ENCODE data around the gene TRPV3. TPM values are rescaled to one million over a fixed set of nuclear protein-coding genes. Genes with fewer than 3 reads are reported as not detected.
A peak's percentile ranks its signal among the peaks of the same experiment; 100 is the strongest.
"Not testable (repeated sequence)": the region's sequence is repeated elsewhere in the genome, so short reads cannot be mapped to it uniquely, and the experiment has no call there.

TRPV3 gene
- total RNA-seq, 2 experiments from 2014 or later: 0.25 to 0.56 TPM

GRCh38 chr17:3472137-3472536, 85.5 kb downstream of the TRPV3 start:
- no peak for TF ChIP-seq CTCF (IDR thresholded peaks at IDR 0.05)
- ChIA-PET POLR2A (no interaction called here), CTCF (no interaction called here)
- peaks cover 5% of the 10 kb centered on the region for H3K27me3 Mint-ChIP-seq
- ATAC-seq (ENCODE audit: poor library complexity) (no peak), DNase-seq (no peak)
- Histone ChIP-seq H3K27ac (ENCODE audit: low read depth in 1 of 2, low read length in 2 of 2) (no peak overlapping the region), H3K4me1 (ENCODE audit: insufficient read depth, low read length) (no peaks in the 10 kb centered on the region), H3K4me3 (ENCODE audit: low read length) (no peak overlapping the region), H3K27me3 (ENCODE audit: control insufficient read depth in 1 of 2, insufficient read depth in 2 of 2, low read length in 2 of 2) (peaks cover 0 to 4% of the 10 kb centered on the region in 2 experiments), H3K36me3 (ENCODE audit: insufficient read depth, low read length) (no peaks in the 10 kb centered on the region), H3K9me3 (ENCODE audit: control insufficient read depth in 1 of 2, insufficient read depth in 1 of 2, low read length in 2 of 2) (peaks cover 0 to 9% of the 10 kb centered on the region in 2 experiments)
- H3K4me3 Mint-ChIP-seq: no peak overlapping the region
- no peaks in the 10 kb centered on the region for H3K4me1 Mint-ChIP-seq (ENCODE audit: low read depth)
- no peaks in the 10 kb centered on the region for H3K9me3 Mint-ChIP-seq
- H3K27ac Mint-ChIP-seq: no peak overlapping the region
- intact Hi-C loops (cut with DNase I, micrococcal nuclease): no loop called here
- no peaks in the 10 kb centered on the region for H3K36me3 Mint-ChIP-seq (ENCODE audit: low read depth)

- Histone ChIP-seq H3K27me3 (ENCODE audit: control insufficient read depth in 1 of 2, insufficient read depth in 2 of 2, low read length in 2 of 2) (peaks cover 0 to 4% of the 10 kb centered on the region in 2 experiments), H3K27ac (ENCODE audit: low read depth in 1 of 2, low read length in 2 of 2) (no peak within 1 kb of the TSS), H3K9me3 (ENCODE audit: control insufficient read depth in 1 of 2, insufficient read depth in 1 of 2, low read length in 2 of 2) (peaks cover 0 to 9% of the 10 kb centered on the region in 2 experiments), H3K4me1 (ENCODE audit: insufficient read depth, low read length) (no peaks in the 10 kb centered on the region), H3K4me3 (ENCODE audit: low read length) (no peak within 1 kb of the TSS), H3K36me3 (ENCODE audit: insufficient read depth, low read length) (no peaks in the 10 kb centered on the region)
- peak in 1 of 14 experiments; percentile 5 for DNase-seq
- Mint-ChIP-seq H3K9me3 (no peaks in the 10 kb centered on the region), H3K4me1 (ENCODE audit: low read depth) (no peaks in the 10 kb centered on the region), H3K27ac (no peak within 1 kb of the TSS), H3K4me3 (no peak within 1 kb of the TSS), H3K27me3 (peaks cover 5% of the 10 kb centered on the region), H3K36me3 (ENCODE audit: low read depth) (no peaks in the 10 kb centered on the region)
- ChIA-PET CTCF (no interaction called here), POLR2A (no interaction called here)
- no peak for TF ChIP-seq CTCF (IDR thresholded peaks at IDR 0.05)
- intact Hi-C loops (cut with DNase I, micrococcal nuclease): no loop called here
- ATAC-seq (ENCODE audit: poor library complexity): no peak
These were observed 86.0 kb downstream of the TRPV3 start, which contains the start of gene SPATA22 for GRCh38 chr17:3471599-3471998. Gene SPATA22, minus strand, starts transcription at chr17:3471819. Its CDS starts 2,494 bp downstream, at chr17:3469325.

- Histone ChIP-seq H3K27me3 (ENCODE audit: control insufficient read depth in 1 of 2, insufficient read depth in 2 of 2, low read length in 2 of 2) (peaks cover 0 to 4% of the 10 kb centered on the region in 2 experiments), H3K27ac (ENCODE audit: low read depth in 1 of 2, low read length in 2 of 2) (no peak overlapping the region), H3K36me3 (ENCODE audit: insufficient read depth, low read length) (no peaks in the 10 kb centered on the region), H3K9me3 (ENCODE audit: control insufficient read depth in 1 of 2, insufficient read depth in 1 of 2, low read length in 2 of 2) (peaks cover 0 to 9% of the 10 kb centered on the region in 2 experiments), H3K4me3 (ENCODE audit: low read length) (no peak overlapping the region), H3K4me1 (ENCODE audit: insufficient read depth, low read length) (no peaks in the 10 kb centered on the region)
- no peak for TF ChIP-seq CTCF (IDR thresholded peaks at IDR 0.05)
- Mint-ChIP-seq H3K36me3 (ENCODE audit: low read depth) (no peaks in the 10 kb centered on the region), H3K9me3 (no peaks in the 10 kb centered on the region), H3K27ac (no peak overlapping the region), H3K4me3 (no peak overlapping the region), H3K27me3 (peaks cover 5% of the 10 kb centered on the region), H3K4me1 (ENCODE audit: low read depth) (no peaks in the 10 kb centered on the region)
- no peak for ATAC-seq (ENCODE audit: poor library complexity)
- intact Hi-C loops (cut with DNase I, micrococcal nuclease): no loop called here
- POLR2A ChIA-PET: no interaction called here
- CTCF ChIA-PET: no interaction called here
- DNase-seq: no peak
These were observed 88.1 kb downstream of the TRPV3 start for GRCh38 chr17:3469529-3469928.

- H3K36me3 Mint-ChIP-seq (ENCODE audit: low read depth); ATAC-seq (ENCODE audit: poor library complexity); H3K9me3 Mint-ChIP-seq; H3K27ac ChIP-seq (ENCODE audit: low read depth in 1 of 2, low read length in 2 of 2); H3K27ac Mint-ChIP-seq; CTCF ChIA-PET; H3K36me3 ChIP-seq (ENCODE audit: insufficient read depth, low read length); H3K4me1 ChIP-seq (ENCODE audit: insufficient read depth, low read length); H3K27me3 ChIP-seq (ENCODE audit: control insufficient read depth in 1 of 2, insufficient read depth in 2 of 2, low read length in 2 of 2); DNase-seq; H3K9me3 ChIP-seq (ENCODE audit: control insufficient read depth in 1 of 2, insufficient read depth in 1 of 2, low read length in 2 of 2); H3K27me3 Mint-ChIP-seq; POLR2A ChIA-PET; H3K4me3 Mint-ChIP-seq; intact Hi-C loops (cut with DNase I, micrococcal nuclease); H3K4me3 ChIP-seq (ENCODE audit: low read length); H3K4me1 Mint-ChIP-seq (ENCODE audit: low read depth): not testable (repeated sequence)
These were observed 91.3 kb downstream of the TRPV3 start for GRCh38 chr17:3466355-3466754.
